Measurements from ENCODE around the gene CADM3. TPM values are rescaled to one million over a fixed set of nuclear protein-coding genes. Genes with fewer than 3 reads are reported as not detected.

CADM3 gene
- polyA plus RNA-seq, 4 donors: 0.14 to 0.99 (median 0.26) TPM

GRCh38 chr1:159204161-159205141, 33.0 kb downstream of the CADM3 start, which contains the start of gene ACKR1:
ACKR1 (plus strand) TSS chr1:159204875; CDS start chr1:159204960, 85 bp downstream.
- no peak for DNase-seq (ENCODE audit: low read depth in 4 of 4, low spot score in 3 of 4)

- DNase-seq (ENCODE audit: low read depth in 4 of 4, low spot score in 3 of 4): no peak
Observed at GRCh38 chr1:159205225-159205624, 33.8 kb downstream of the CADM3 start.

- DNase-seq (ENCODE audit: low read depth in 4 of 4, low spot score in 3 of 4): no peak
Observed at GRCh38 chr1:159206110-159206509, 34.7 kb downstream of the CADM3 start.

GRCh38 chr1:159207080-159207479, 35.7 kb downstream of the CADM3 start:
- DNase-seq (ENCODE audit: low read depth in 4 of 4, low spot score in 3 of 4): no peak

GRCh38 chr1:159207774-159208173, 36.4 kb downstream of the CADM3 start:
- no peak for DNase-seq (ENCODE audit: low read depth in 4 of 4, low spot score in 3 of 4)

- no peak for DNase-seq (ENCODE audit: low read depth in 4 of 4, low spot score in 3 of 4)
Observed at GRCh38 chr1:159208175-159208825, 36.9 kb downstream of the CADM3 start.

GRCh38 chr1:159209061-159209460, 37.6 kb downstream of the CADM3 start:
- DNase-seq (ENCODE audit: low read depth in 4 of 4, low spot score in 3 of 4): no peak

GRCh38 chr1:159211331-159212136, 40.1 kb downstream of the CADM3 start:
- DNase-seq (ENCODE audit: low read depth in 4 of 4, low spot score in 3 of 4): no peak

- no peak for DNase-seq (ENCODE audit: low read depth in 4 of 4, low spot score in 3 of 4)
Observed at GRCh38 chr1:159212596-159212995, 41.2 kb downstream of the CADM3 start.

GRCh38 chr1:159214149-159214760, 42.8 kb downstream of the CADM3 start:
- DNase-seq (ENCODE audit: low read depth in 4 of 4, low spot score in 3 of 4): peak in 1 of 4 donors; percentile 23

GRCh38 chr1:159218649-159219636, 47.5 kb downstream of the CADM3 start:
- DNase-seq (ENCODE audit: low read depth in 4 of 4, low spot score in 3 of 4): no peak

GRCh38 chr1:159222075-159222865, 50.9 kb downstream of the CADM3 start:
- DNase-seq (ENCODE audit: low read depth in 4 of 4, low spot score in 3 of 4): no peak

- DNase-seq (ENCODE audit: low read depth in 4 of 4, low spot score in 3 of 4): no peak
Observed at GRCh38 chr1:159223004-159223403, 51.6 kb downstream of the CADM3 start.

- no peak for DNase-seq (ENCODE audit: low read depth in 4 of 4, low spot score in 3 of 4)
Observed at GRCh38 chr1:159228554-159228953, 57.1 kb downstream of the CADM3 start.

- no peak for DNase-seq (ENCODE audit: low read depth in 4 of 4, low spot score in 3 of 4)
Observed at GRCh38 chr1:159229260-159229885, 58.0 kb downstream of the CADM3 start.

- DNase-seq (ENCODE audit: low read depth in 4 of 4, low spot score in 3 of 4): no peak
Observed at GRCh38 chr1:159229896-159230295, 58.5 kb downstream of the CADM3 start.

GRCh38 chr1:159239551-159240220, 68.3 kb downstream of the CADM3 start:
- no peak for DNase-seq (ENCODE audit: low read depth in 4 of 4, low spot score in 3 of 4)
